SK-N-SH (cell line): ENCODE measurements around the gene ABCC2. TPM values are rescaled to one million over a fixed set of nuclear protein-coding genes. Genes with fewer than 3 reads are reported as not detected.

Experiments
- CTCF ChIA-PET: fragments of 300-600, 350-600 bp; formaldehyde crosslinking; extraction: SDS; loops from one replicate; lab custom pipeline; 2021; lab: Yijun Ruan, JAX
- POLR2A ChIA-PET: fragments of 350-600 bp; sonication (Branson Sonifier 250); formaldehyde crosslinking; extraction: SDS; loops from one replicate; lab custom pipeline; 2020; ENCODE audit warnings: antibody characterized with exemption, inconsistent platforms; lab: Yijun Ruan, JAX
- DNase-seq: peaks from one replicate; pipeline ENCODE4 v3.0.0; 2012
- H2AFZ ChIP-seq: fragments of 200-600 bp; sonication (generic); 2 replicates; pipeline ENCODE4 v1.8.1; 2016; ENCODE audit warnings: antibody characterized with exemption, mild to moderate bottlenecking, low read depth
- H3F3A ChIP-seq: fragments of 200-600 bp; sonication (generic); replicated peaks from 2 replicates; pipeline ENCODE3; 2016; ENCODE audit warnings: antibody characterized with exemption, mild to moderate bottlenecking; ENCODE audit not compliant: insufficient read depth
- H3K27ac ChIP-seq, 2 experiments: fragments of 200-500 bp in 1 of 2; fragments of 200-600 bp in 1 of 2; sonication (Bioruptor generic) in 1 of 2; sonication (generic), shearing (Covaris generic) in 1 of 2; 2 replicates each; pipeline versions ENCODE4 v1.5.1 to v1.6.1; 2014 to 2016; ENCODE audit warnings: low read depth in 2 of 2, inconsistent platforms in 1 of 2, low read length in 1 of 2, mild to moderate bottlenecking in 1 of 2, mixed read lengths in 1 of 2
- H3K27me3 ChIP-seq: fragments of 200-600 bp; sonication (generic), shearing (Covaris generic); 2 replicates; pipeline ENCODE4 v1.6.1; 2016; ENCODE audit warnings: mixed run types; ENCODE audit not compliant: insufficient read depth
- H3K36me3 ChIP-seq, 2 experiments: fragments of 200-500 bp in 1 of 2; fragments of 200-600 bp in 1 of 2; sonication (Bioruptor generic) in 1 of 2; sonication (generic) in 1 of 2; replicated peaks in 1 of 2; 2 replicates each; pipeline versions ENCODE3 to v1.5.1; 2014 to 2016; ENCODE audit warnings: low read length in 1 of 2, mild to moderate bottlenecking in 1 of 2; ENCODE audit not compliant: insufficient read depth in 2 of 2, control insufficient read depth in 1 of 2
- H3K4me1 ChIP-seq, 2 experiments: fragments of 200-500 bp in 1 of 2; fragments of 200-600 bp in 1 of 2; sonication (Bioruptor generic) in 1 of 2; sonication (generic), shearing (Covaris generic) in 1 of 2; 2 replicates each; pipeline versions ENCODE4 v1.5.1 to v1.6.1; 2014 to 2016; ENCODE audit warnings: low read depth in 1 of 2, low read length in 1 of 2, mixed run types in 1 of 2; ENCODE audit not compliant: insufficient read depth in 2 of 2, control insufficient read depth in 1 of 2
- H3K4me2 ChIP-seq: fragments of 200-600 bp; sonication (generic), shearing (Covaris generic); 2 replicates; pipeline ENCODE4 v1.6.1; 2017; ENCODE audit warnings: mixed run types
- H3K4me3 ChIP-seq, 2 experiments: fragments of 200-500 bp in 1 of 2; fragments of 200-600 bp in 1 of 2; sonication (Bioruptor generic) in 1 of 2; sonication (generic), shearing (Covaris generic) in 1 of 2; 2 replicates each; pipeline versions ENCODE4 v1.5.1 to v1.8.1; 2014 to 2016; ENCODE audit warnings: low read depth in 2 of 2, inconsistent platforms in 1 of 2, low read length in 1 of 2, mild to moderate bottlenecking in 1 of 2, mixed read lengths in 1 of 2, moderate library complexity in 1 of 2
- H3K79me2 ChIP-seq: fragments of 200-600 bp; sonication (generic); 2 replicates; pipeline ENCODE4 v1.8.1; 2017; ENCODE audit warnings: mild to moderate bottlenecking; ENCODE audit not compliant: insufficient read depth
- H3K9ac ChIP-seq: fragments of 200-600 bp; sonication (generic); 2 replicates; pipeline ENCODE4 v1.6.1; 2017; ENCODE audit warnings: mixed run types
- H3K9me2 ChIP-seq: fragments of 200-600 bp; sonication (generic); 2 replicates; pipeline ENCODE4 v1.6.1; 2017; ENCODE audit warnings: mixed run types
- H3K9me3 ChIP-seq: fragments of 200-600 bp; sonication (generic); 2 replicates; pipeline ENCODE4 v1.6.1; 2017; ENCODE audit warnings: mixed run types, mild to moderate bottlenecking, moderate library complexity
- H4K20me1 ChIP-seq: fragments of 200-600 bp; sonication (generic); 2 replicates; pipeline ENCODE4 v1.6.1; 2017; ENCODE audit warnings: mild to moderate bottlenecking, mixed run types; ENCODE audit not compliant: insufficient read depth
- ELF1 ChIP-seq: IDR thresholded peaks from 2 replicates; pipeline ENCODE4 v1.4.0; 2012
- EZH2phosphoT487 ChIP-seq: fragments of 200-600 bp; sonication (generic); IDR thresholded peaks from 2 replicates; pipeline ENCODE4 v1.6.1; 2017; ENCODE audit warnings: low read depth, mixed run types, mild to moderate bottlenecking, antibody characterized with exemption, moderate library complexity, borderline replicate concordance
- FOXJ3 ChIP-seq: sonication (generic); formaldehyde crosslinking; IDR thresholded peaks from 2 replicates; pipeline ENCODE4 v1.5.1; 2020; ENCODE audit warnings: mild to moderate bottlenecking, missing genetic modification reagents
- FOXM1 ChIP-seq: IDR thresholded peaks from 2 replicates; pipeline ENCODE4 v1.4.0; 2012; ENCODE audit warnings: low read depth, mild to moderate bottlenecking
- GATA2 ChIP-seq: sonication (generic); formaldehyde crosslinking; IDR thresholded peaks from 2 replicates; pipeline ENCODE4 v1.5.0; 2020; ENCODE audit warnings: mild to moderate bottlenecking, missing genetic modification reagents
- JUND ChIP-seq: IDR thresholded peaks from 2 replicates; pipeline ENCODE4 v1.4.0; 2012
- MEF2A ChIP-seq: IDR thresholded peaks from 2 replicates; pipeline ENCODE4 v1.4.0; 2012; ENCODE audit warnings: low read depth, borderline replicate concordance
- NFIC ChIP-seq: IDR thresholded peaks from 2 replicates; pipeline ENCODE4 v1.4.0; 2012; ENCODE audit warnings: borderline replicate concordance
- RAD21 ChIP-seq: IDR thresholded peaks from 2 replicates; pipeline ENCODE4 v1.6.1; 2012; ENCODE audit warnings: mild to moderate bottlenecking, low read length
- RCOR1 ChIP-seq: fragments of 150-350 bp; IDR thresholded peaks from 2 replicates; pipeline ENCODE4 v1.6.1; 2017; ENCODE audit warnings: antibody characterized with exemption, low read length
- RFX5 ChIP-seq: IDR thresholded peaks from 2 replicates; pipeline ENCODE4 v1.6.1; 2012; ENCODE audit warnings: mild to moderate bottlenecking, improper control_type of control experiment, low read length
- TAF1 ChIP-seq: IDR thresholded peaks from 2 replicates; pipeline ENCODE4 v1.6.1; 2012; ENCODE audit warnings: low read depth, mild to moderate bottlenecking, low read length, moderate library complexity, borderline replicate concordance
- WGBS: methylation state at CpG from one replicate; pipeline ENCODE4 v1.1.6; 2017; ENCODE audit warnings: low lambda C conversion rate; 5-methylcytosine and 5-hydroxymethylcytosine counted together
- polyA plus RNA-seq, 3 experiments: library from polyadenylated mRNA; depleted of rRNA; stranded (reverse); fragments of >200 nt; gene quantifications; 2 replicates each; pipeline ENCODE4 v1.2.3, GENCODE V29; 2012
- TF ChIP-seq, protein P1 (sequence below): IDR thresholded peaks from 2 replicates; pipeline ENCODE4 v1.4.0; 2012; ENCODE audit warnings: low read depth, borderline replicate concordance
- TF ChIP-seq, protein P2 (sequence below): fragments of 200-600 bp; sonication (generic); IDR thresholded peaks from 2 replicates; pipeline ENCODE4 v1.6.1; 2017; ENCODE audit warnings: antibody characterized with exemption, mild to moderate bottlenecking, moderate library complexity
- TF ChIP-seq, protein P3 (sequence below): IDR thresholded peaks from 2 replicates; pipeline ENCODE4; 2012
- TF ChIP-seq, protein P4 (sequence below): fragments of 150-350 bp; IDR thresholded peaks from 2 replicates; pipeline ENCODE4 v1.6.1; 2016; ENCODE audit warnings: mild to moderate bottlenecking, low read depth, low read length
- TF ChIP-seq, protein P5 (sequence below): IDR thresholded peaks from 2 replicates; pipeline ENCODE4 v1.4.0; 2012; ENCODE audit warnings: low read depth, borderline replicate concordance

Gene ABCC2
- polyA plus RNA-seq, 1 of the 3 experiments (the other 2 are of a cell fraction), result 0.48 TPM

DNA sequence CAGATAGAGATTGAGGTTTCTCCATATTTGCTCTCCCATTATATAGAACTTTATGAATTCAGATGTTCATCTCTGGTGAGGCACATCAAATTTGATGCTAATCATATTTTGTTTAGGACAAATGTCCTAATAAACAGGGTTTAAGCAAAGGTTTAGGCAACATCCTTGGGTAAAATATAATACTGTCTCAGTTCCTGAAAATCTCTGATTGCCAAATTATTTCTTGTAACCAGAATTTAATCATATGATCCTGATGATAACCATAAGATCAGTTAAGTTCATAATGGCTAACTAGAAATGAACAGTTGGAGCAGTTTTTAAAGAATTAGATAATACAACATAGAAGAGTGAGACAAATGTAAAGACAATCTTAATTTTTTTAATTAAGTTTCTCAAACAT is 31.8 kb upstream of the ABCC2 start:
- Histone ChIP-seq H3K4me3 (no peak overlapping the region), H4K20me1 (no peaks in the 10 kb centered on the region), H2AFZ (no peak overlapping the region), H3K36me3 (peaks cover 60 to 68% of the 10 kb centered on the region in 2 experiments), H3K27me3 (no peaks in the 10 kb centered on the region), H3K79me2 (no peaks in the 10 kb centered on the region), H3K9ac (no peak overlapping the region), H3K9me3 (no peaks in the 10 kb centered on the region), H3K4me1 (0 out of 4 replicates have a peak, but pooled peaks cover 0 to 4% of the 10 kb centered on the region in 2 experiments), H3K9me2 (no peaks in the 10 kb centered on the region), H3K27ac (no peak overlapping the region), H3K4me2 (no peak overlapping the region), H3F3A (peaks cover 7% of the 10 kb centered on the region)
- TF ChIP-seq TAF1, result no peak
- TF ChIP-seq, protein P1, sequence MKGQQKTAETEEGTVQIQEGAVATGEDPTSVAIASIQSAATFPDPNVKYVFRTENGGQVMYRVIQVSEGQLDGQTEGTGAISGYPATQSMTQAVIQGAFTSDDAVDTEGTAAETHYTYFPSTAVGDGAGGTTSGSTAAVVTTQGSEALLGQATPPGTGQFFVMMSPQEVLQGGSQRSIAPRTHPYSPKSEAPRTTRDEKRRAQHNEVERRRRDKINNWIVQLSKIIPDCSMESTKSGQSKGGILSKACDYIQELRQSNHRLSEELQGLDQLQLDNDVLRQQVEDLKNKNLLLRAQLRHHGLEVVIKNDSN, result no peak
- TF ChIP-seq RAD21, result no peak
- no peak for TF ChIP-seq GATA2 (CRISPR knock-in tag)
- no peak for TF ChIP-seq FOXJ3 (CRISPR knock-in tag)
- TF ChIP-seq FOXM1, result no peak
- no peak for TF ChIP-seq ELF1
- no peak for TF ChIP-seq NFIC
- TF ChIP-seq, protein P2, sequence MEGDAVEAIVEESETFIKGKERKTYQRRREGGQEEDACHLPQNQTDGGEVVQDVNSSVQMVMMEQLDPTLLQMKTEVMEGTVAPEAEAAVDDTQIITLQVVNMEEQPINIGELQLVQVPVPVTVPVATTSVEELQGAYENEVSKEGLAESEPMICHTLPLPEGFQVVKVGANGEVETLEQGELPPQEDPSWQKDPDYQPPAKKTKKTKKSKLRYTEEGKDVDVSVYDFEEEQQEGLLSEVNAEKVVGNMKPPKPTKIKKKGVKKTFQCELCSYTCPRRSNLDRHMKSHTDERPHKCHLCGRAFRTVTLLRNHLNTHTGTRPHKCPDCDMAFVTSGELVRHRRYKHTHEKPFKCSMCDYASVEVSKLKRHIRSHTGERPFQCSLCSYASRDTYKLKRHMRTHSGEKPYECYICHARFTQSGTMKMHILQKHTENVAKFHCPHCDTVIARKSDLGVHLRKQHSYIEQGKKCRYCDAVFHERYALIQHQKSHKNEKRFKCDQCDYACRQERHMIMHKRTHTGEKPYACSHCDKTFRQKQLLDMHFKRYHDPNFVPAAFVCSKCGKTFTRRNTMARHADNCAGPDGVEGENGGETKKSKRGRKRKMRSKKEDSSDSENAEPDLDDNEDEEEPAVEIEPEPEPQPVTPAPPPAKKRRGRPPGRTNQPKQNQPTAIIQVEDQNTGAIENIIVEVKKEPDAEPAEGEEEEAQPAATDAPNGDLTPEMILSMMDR, result no peak
- no peak for TF ChIP-seq RCOR1
- TF ChIP-seq, protein P3, sequence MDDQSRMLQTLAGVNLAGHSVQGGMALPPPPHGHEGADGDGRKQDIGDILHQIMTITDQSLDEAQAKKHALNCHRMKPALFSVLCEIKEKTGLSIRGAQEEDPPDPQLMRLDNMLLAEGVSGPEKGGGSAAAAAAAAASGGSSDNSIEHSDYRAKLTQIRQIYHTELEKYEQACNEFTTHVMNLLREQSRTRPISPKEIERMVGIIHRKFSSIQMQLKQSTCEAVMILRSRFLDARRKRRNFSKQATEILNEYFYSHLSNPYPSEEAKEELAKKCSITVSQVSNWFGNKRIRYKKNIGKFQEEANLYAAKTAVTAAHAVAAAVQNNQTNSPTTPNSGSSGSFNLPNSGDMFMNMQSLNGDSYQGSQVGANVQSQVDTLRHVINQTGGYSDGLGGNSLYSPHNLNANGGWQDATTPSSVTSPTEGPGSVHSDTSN, result no peak
- TF ChIP-seq JUND, result no peak
- no peak for TF ChIP-seq MEF2A
- TF ChIP-seq, protein P4, sequence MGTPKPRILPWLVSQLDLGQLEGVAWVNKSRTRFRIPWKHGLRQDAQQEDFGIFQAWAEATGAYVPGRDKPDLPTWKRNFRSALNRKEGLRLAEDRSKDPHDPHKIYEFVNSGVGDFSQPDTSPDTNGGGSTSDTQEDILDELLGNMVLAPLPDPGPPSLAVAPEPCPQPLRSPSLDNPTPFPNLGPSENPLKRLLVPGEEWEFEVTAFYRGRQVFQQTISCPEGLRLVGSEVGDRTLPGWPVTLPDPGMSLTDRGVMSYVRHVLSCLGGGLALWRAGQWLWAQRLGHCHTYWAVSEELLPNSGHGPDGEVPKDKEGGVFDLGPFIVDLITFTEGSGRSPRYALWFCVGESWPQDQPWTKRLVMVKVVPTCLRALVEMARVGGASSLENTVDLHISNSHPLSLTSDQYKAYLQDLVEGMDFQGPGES, result no peak
- POLR2A ChIA-PET, result no interaction called here
- CTCF ChIA-PET, result no interaction called here
- no peak for DNase-seq

DNA sequence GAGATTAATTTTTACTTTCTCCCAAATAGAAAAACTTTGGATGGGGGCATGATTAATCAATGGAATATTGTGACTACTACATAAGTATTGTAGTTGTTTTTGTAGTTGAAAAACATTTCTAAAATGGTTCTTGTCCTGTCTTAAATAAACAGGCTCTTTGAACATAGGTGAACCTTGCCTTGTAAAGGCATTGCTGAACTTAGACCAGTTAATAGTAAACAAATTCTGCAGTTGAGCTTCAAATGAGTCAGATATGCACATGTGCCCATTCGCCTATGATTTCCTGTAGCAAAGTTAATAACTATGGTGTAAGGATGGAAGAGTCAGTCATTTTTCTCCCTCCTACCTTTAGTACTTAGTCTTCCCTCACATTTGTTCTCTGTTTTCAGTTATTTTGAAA is 27.8 kb upstream of the ABCC2 start:
- H3K9me2 ChIP-seq, result no peaks in the 10 kb centered on the region
- H3K4me1 ChIP-seq, result no peaks in the 10 kb centered on the region
- 82% methylated on average over 1 of the region's 1 CpG for WGBS
- no peaks in the 10 kb centered on the region for H4K20me1 ChIP-seq
- CTCF ChIA-PET, result no interaction called here
- H2AFZ ChIP-seq, result no peak overlapping the region
- H3F3A ChIP-seq, result peaks cover 7% of the 10 kb centered on the region
- no peaks in the 10 kb centered on the region for H3K27me3 ChIP-seq
- H3K27ac ChIP-seq, result no peak overlapping the region
- H3K4me2 ChIP-seq, result no peak overlapping the region
- TF ChIP-seq EZH2phosphoT487 (no peak), RFX5 (no peak)
- TF ChIP-seq, protein P1, result no peak
- TF ChIP-seq, protein P5, sequence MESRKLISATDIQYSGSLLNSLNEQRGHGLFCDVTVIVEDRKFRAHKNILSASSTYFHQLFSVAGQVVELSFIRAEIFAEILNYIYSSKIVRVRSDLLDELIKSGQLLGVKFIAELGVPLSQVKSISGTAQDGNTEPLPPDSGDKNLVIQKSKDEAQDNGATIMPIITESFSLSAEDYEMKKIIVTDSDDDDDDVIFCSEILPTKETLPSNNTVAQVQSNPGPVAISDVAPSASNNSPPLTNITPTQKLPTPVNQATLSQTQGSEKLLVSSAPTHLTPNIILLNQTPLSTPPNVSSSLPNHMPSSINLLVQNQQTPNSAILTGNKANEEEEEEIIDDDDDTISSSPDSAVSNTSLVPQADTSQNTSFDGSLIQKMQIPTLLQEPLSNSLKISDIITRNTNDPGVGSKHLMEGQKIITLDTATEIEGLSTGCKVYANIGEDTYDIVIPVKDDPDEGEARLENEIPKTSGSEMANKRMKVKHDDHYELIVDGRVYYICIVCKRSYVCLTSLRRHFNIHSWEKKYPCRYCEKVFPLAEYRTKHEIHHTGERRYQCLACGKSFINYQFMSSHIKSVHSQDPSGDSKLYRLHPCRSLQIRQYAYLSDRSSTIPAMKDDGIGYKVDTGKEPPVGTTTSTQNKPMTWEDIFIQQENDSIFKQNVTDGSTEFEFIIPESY, result no peak
- TF ChIP-seq, protein P2, result no peak
- peaks cover 70 to 74% of the 10 kb centered on the region in 2 experiments for H3K36me3 ChIP-seq
- no peak overlapping the region for H3K4me3 ChIP-seq
- no peaks in the 10 kb centered on the region for H3K79me2 ChIP-seq
- H3K9ac ChIP-seq, result no peak overlapping the region
- DNase-seq, result no peak
- POLR2A ChIA-PET, result no interaction called here
- H3K9me3 ChIP-seq, result no peaks in the 10 kb centered on the region
